Inflammatory macrophage treated with lipopolysaccharide for 1 hour (primary cell): ENCODE data around the gene PDE4D.
"Not testable (repeated sequence)": the region's sequence is repeated elsewhere in the genome, so short reads cannot be mapped to it uniquely, and the experiment has no call there.

Source experiments
- DNase-seq, 2 donors: peaks; one replicate each; pipeline ENCODE4 v3.0.0-alpha.2; 2020 to 2022

The PDE4D gene

DNA sequence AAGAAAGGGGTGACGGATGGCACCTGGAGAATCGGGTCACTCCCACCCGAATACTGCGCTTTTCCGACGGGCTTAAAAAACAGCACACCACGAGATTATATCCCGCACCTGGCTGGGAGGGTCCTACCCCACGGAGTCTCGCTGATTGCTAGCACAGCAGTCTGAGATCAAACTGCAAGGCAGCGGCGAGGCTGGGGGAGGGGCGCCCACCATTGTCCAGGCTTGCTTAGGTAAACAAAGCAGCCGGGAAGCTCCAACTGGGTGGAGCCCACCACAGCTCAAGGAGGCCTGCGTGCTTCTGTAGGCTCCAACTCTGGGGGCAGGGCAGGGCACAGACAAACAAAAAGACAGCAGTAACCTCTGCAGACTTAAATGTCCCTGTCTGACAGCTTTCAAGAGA is 498.6 kb downstream of the PDE4D start:
- not testable (repeated sequence) for DNase-seq

GRCh38 chr5:59393585-59394420 is 499.7 kb downstream of the PDE4D start:
- no peak for DNase-seq

GRCh38 chr5:59391576-59391975 is 501.9 kb downstream of the PDE4D start:
- no peak for DNase-seq

- DNase-seq, result peak; percentile 25 to 57
These were observed 502.5 kb downstream of the PDE4D start for GRCh38 chr5:59390989-59391388.

- DNase-seq, result peak in 1 of 2 donors; percentile 70
These were observed 503.4 kb downstream of the PDE4D start for GRCh38 chr5:59390074-59390659.

GRCh38 chr5:59387127-59387526 is 506.4 kb downstream of the PDE4D start:
- no peak for DNase-seq

DNA sequence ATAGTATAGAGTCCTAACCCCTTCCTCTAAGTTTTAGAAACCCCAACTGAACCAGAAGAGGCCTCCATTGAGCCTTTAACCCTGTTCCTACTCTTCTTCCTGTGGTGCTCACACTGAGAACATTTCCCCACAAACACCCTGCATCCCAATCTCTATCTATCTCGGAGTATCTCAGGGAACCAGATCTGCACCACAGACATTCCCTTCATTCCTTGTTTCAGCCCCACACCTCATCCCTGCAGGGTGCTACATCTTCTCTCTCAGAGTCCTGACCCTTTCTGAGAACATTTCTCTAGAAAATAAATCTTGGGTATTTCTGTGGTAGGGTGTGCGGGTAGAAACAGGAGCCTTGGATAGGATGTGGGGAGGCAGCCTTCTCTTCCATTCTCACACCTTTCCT is 507.8 kb downstream of the PDE4D start:
- no peak for DNase-seq

DNA sequence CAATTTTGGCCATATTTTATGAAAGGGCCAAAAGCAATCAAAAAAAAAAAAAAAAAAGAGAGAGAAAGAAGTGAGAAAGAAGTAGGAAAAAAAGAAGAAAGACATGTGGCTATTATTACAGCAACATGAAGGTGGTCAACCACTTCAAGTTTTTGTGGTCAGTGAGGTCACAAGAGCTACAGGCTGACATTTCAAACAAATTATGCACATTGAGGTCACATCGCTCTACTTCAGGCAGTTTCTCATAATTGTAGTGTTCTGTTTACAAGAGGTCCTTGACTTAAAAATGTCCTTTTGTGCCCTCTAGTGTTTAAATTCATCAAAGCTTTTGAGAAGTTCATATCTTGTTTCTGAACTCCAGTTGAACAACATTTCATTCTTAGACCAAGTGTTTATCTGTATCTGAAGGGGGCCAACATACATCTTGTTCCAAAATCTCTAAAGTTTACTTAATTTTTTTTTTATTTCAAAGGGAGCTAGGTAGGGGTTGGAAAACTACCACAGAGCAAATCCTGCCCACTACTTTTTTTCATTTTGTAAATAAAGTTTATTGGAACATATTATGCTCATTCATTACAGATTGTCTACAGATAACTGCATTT is 513.1 kb downstream of the PDE4D start:
- DNase-seq, result peak; percentile 45 to 77

DNA sequence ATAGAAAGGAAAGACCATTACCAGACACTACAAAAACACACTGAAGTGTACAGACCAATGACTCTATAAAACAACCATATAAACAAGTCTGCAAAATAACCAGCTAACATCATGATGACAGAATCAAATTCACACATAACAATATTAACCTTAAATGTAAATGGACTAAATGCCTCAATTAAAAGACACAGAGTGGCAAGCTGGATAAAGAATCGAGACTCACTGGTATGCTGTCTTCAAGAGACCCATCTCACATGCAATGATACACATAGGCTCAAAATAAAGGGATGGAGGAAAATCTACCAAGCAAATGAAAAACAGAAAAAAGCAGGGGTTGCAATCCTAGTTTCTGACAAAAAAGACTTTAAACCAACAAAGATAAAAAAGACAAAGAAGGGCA is 519.5 kb downstream of the PDE4D start:
- DNase-seq, result not testable (repeated sequence)

- no peak for DNase-seq
These were observed 521.9 kb downstream of the PDE4D start for GRCh38 chr5:59371525-59372127.

- DNase-seq, result no peak
These were observed 524.6 kb downstream of the PDE4D start for GRCh38 chr5:59368951-59369350.

GRCh38 chr5:59367791-59368394 is 525.6 kb downstream of the PDE4D start:
- DNase-seq, result peak; percentile 21 to 66

- DNase-seq, result no peak
These were observed 526.7 kb downstream of the PDE4D start for GRCh38 chr5:59366784-59367183.

DNA sequence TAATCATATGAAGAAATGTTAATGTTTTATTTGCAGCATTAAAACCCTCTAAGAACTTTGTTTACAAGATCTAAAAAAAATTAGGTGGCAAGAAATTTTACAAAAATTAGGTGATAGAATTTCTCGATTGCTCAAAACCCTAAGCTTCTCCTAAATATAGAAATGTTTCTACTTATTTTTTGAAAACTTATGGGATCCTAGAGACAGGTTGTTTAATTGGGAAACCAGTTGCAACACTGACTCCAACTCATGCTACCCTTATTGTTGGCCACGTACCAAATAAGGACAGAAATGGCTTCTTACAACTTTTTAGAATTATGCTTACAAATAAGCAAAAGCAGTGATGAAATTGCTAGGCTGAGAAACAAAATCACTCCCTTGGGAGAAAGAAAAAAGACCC is 531.1 kb downstream of the PDE4D start:
- DNase-seq, result no peak

DNA sequence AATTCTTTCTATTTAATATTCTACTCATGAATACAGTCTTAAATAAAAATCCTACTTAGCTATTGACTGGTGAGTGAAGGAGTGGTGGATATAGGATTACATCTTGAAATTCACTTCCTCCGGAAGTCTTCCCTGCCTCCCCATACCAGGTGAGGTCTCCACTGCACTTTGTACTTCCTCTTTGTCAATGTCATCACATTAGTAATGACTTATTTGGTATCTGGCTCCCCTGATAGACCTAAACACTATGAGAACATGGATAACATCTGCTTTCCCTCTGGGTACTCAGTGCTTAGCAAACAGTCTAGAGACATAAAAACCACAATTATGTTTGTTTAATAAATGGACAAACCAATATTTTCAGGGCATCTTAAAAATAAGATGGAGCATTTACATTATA is 532.1 kb downstream of the PDE4D start:
- DNase-seq, result no peak

DNA sequence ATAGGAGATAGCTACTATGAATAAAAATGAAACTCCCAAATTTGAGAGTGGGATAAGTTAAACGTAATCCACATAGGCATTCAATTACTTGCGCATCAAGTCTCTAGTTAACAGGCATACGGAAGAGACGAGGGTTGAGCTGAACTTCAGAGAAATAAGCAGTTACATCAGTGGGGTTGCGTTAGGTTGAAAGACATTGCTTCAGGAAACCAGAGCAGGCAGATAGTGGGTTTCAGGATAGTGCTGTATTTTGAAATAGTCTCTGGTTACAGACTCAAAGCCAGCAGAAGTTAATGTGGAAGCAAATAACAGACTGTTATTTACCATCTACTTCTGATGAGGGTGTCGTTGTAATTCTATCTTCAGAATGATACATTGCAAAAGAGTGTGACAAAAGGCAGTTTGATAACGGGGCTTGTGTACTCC is 533.4 kb downstream of the PDE4D start:
- DNase-seq, result peak; percentile 23 to 63

- DNase-seq, result no peak
These were observed 535.3 kb downstream of the PDE4D start for GRCh38 chr5:59358005-59358861.

GRCh38 chr5:59357381-59357977 is 536.0 kb downstream of the PDE4D start:
- no peak for DNase-seq

DNA sequence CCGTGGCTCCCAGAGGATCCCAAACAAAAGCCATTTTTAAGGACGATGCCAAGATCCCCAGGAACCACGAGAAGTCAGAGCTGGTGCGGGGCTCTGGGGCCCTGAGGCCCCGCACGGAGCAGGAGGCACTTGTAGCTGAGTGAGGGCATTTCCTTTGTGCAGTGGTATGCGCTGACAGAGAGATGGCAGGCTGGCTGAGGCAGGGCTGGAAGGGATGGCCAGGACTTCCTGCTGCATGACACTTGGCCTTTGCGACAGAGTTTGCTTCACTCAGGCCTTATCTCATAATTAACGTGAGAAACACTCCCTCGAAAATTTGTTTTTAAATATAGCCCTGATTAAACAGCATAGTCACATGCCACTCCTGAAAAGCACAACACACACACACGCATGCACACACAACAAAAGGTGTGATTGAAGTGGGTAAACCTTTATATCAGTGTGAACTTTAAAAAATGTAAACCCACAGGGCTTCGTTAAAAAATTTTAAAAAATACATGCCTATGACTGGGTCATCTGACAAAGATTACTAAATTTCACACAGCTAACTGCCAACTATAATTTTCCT is 536.6 kb downstream of the PDE4D start:
- no peak for DNase-seq

GRCh38 chr5:59354811-59355210 is 538.7 kb downstream of the PDE4D start:
- DNase-seq, result no peak

DNA sequence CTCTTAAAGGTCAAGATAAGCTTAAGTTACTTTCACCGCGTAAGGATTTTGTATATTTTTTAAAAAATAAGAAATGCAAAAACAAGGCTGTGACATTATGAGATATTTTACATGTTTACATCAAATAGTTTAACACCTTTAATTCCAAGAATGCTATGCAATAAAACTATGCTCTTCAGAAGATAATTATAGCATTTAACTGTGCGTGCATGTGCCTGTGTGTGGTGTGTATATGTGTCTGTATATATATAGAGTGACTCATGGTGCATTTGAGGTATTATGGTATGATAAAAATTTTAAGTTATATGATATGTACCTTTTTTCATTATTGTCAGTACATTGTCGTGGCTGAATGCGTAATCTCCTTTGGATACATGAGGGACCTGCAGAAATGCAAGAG is 539.3 kb downstream of the PDE4D start:
- DNase-seq, result no peak
